ENCODE results near the gene KCNH1. TPM values are rescaled to one million over a fixed set of nuclear protein-coding genes. Genes with fewer than 3 reads are reported as not detected.

Gene KCNH1
- total RNA-seq, 1 experiment from 2014 or later, result not detected

- ChIA-PET POLR2A (ENCODE audit: low non-redundant PET) (no interaction called here), CTCF (no interaction called here)
- TF ChIP-seq EZH2 (IDR thresholded peaks at IDR 0.05; ENCODE audit: borderline replicate concordance, low read depth, low read length, poor library complexity, severe bottlenecking) (no peak), CTCF (conservative IDR thresholded peaks at IDR 0.05; ENCODE audit: low read depth, low read length) (no peak)
- Histone ChIP-seq H3K36me3 (ENCODE audit: insufficient read depth, low read length, poor library complexity, severe bottlenecking) (no peaks in the 10 kb centered on the region), H3K4me1 (ENCODE audit: insufficient read depth, low read length, poor library complexity, severe bottlenecking) (no peaks in the 10 kb centered on the region), H3K4me3 (ENCODE audit: low read depth, low read length, poor library complexity, severe bottlenecking) (no peak overlapping the region), H3K27ac (ENCODE audit: low read depth, low read length, poor library complexity, severe bottlenecking) (no peak overlapping the region), H3K9me3 (ENCODE audit: low read depth, low read length, poor library complexity, severe bottlenecking) (no peaks in the 10 kb centered on the region), H3K27me3 (replicated peaks; ENCODE audit: insufficient read depth, low read depth, low read length, poor library complexity) (peaks cover 89% of the 10 kb centered on the region)
- intact Hi-C loops (cut with micrococcal nuclease; ENCODE audit: unreplicated experiment), result no loop called here
- BruUV-seq (replicated peaks), result no TSS peak
- DNase-seq (ENCODE audit: low spot score), result no peak
These were observed 6.8 kb downstream of the KCNH1 start for GRCh38 chr1:211127166-211127565.

- H3K27ac ChIP-seq (ENCODE audit: low read depth, low read length, poor library complexity, severe bottlenecking), result no peak overlapping the region
- TF ChIP-seq CTCF (conservative IDR thresholded peaks at IDR 0.05; ENCODE audit: low read depth, low read length) (no peak), EZH2 (IDR thresholded peaks at IDR 0.05; ENCODE audit: borderline replicate concordance, low read depth, low read length, poor library complexity, severe bottlenecking) (no peak)
- peaks cover 84% of the 10 kb centered on the region for H3K27me3 ChIP-seq (replicated peaks; ENCODE audit: insufficient read depth, low read depth, low read length, poor library complexity)
- no TSS peak for BruUV-seq (replicated peaks)
- POLR2A ChIA-PET (ENCODE audit: low non-redundant PET), result no interaction called here
- H3K4me1 ChIP-seq (ENCODE audit: insufficient read depth, low read length, poor library complexity, severe bottlenecking), result no peaks in the 10 kb centered on the region
- intact Hi-C loops (cut with micrococcal nuclease; ENCODE audit: unreplicated experiment), result no loop called here
- DNase-seq (ENCODE audit: low spot score), result no peak
- H3K9me3 ChIP-seq (ENCODE audit: low read depth, low read length, poor library complexity, severe bottlenecking), result no peaks in the 10 kb centered on the region
- H3K4me3 ChIP-seq (ENCODE audit: low read depth, low read length, poor library complexity, severe bottlenecking), result no peak overlapping the region
- CTCF ChIA-PET, result interaction anchor here (0.7 kb wide), 1 partner anchor 715 kb away, joined by 6 read pairs; no protein-coding TSS in a partner anchor
- H3K36me3 ChIP-seq (ENCODE audit: insufficient read depth, low read length, poor library complexity, severe bottlenecking), result no peaks in the 10 kb centered on the region
These were observed 7.3 kb downstream of the KCNH1 start for GRCh38 chr1:211126622-211127021.

- Histone ChIP-seq H3K27ac (ENCODE audit: low read depth, low read length, poor library complexity, severe bottlenecking) (no peak overlapping the region), H3K36me3 (ENCODE audit: insufficient read depth, low read length, poor library complexity, severe bottlenecking) (no peaks in the 10 kb centered on the region), H3K4me1 (ENCODE audit: insufficient read depth, low read length, poor library complexity, severe bottlenecking) (no peaks in the 10 kb centered on the region), H3K4me3 (ENCODE audit: low read depth, low read length, poor library complexity, severe bottlenecking) (no peak overlapping the region), H3K9me3 (ENCODE audit: low read depth, low read length, poor library complexity, severe bottlenecking) (no peaks in the 10 kb centered on the region), H3K27me3 (replicated peaks; ENCODE audit: insufficient read depth, low read depth, low read length, poor library complexity) (peaks cover 60% of the 10 kb centered on the region)
- ChIA-PET POLR2A (ENCODE audit: low non-redundant PET) (no interaction called here), CTCF (interaction anchor here (0.6 kb wide), 1 partner anchor 715 kb away, joined by 5 read pairs; no protein-coding TSS in a partner anchor)
- no peak for TF ChIP-seq EZH2 (IDR thresholded peaks at IDR 0.05; ENCODE audit: borderline replicate concordance, low read depth, low read length, poor library complexity, severe bottlenecking)
- TF ChIP-seq CTCF (conservative IDR thresholded peaks at IDR 0.05; ENCODE audit: low read depth, low read length), result no peak
- DNase-seq (ENCODE audit: low spot score), result peak; percentile 4
- intact Hi-C loops (cut with micrococcal nuclease; ENCODE audit: unreplicated experiment), result no loop called here
- BruUV-seq (replicated peaks), result no TSS peak
These were observed 15.4 kb downstream of the KCNH1 start for GRCh38 chr1:211118407-211119102.

Data from A673 (cell line).